ENCODE data around the gene VBP1.

The VBP1 gene

GRCh38 chrX:155237719-155238118 lies 21.5 kb downstream of the VBP1 start:
- H3K4me3 ChIP-seq (ENCODE audit: low read depth, low read length) = no peak overlapping the region
- TF ChIP-seq CTCF (IDR thresholded peaks at IDR 0.05; ENCODE audit: low read depth, low read length) = no peak

GRCh38 chrX:155242300-155242699 lies 26.0 kb downstream of the VBP1 start:
- no peak overlapping the region for H3K4me3 ChIP-seq (ENCODE audit: low read depth, low read length)
- TF ChIP-seq CTCF (IDR thresholded peaks at IDR 0.05; ENCODE audit: low read depth, low read length) = no peak

GRCh38 chrX:155246748-155247147 lies 30.5 kb downstream of the VBP1 start:
- H3K4me3 ChIP-seq (ENCODE audit: low read depth, low read length) = no peak overlapping the region
- no peak for TF ChIP-seq CTCF (IDR thresholded peaks at IDR 0.05; ENCODE audit: low read depth, low read length)

GRCh38 chrX:155247497-155247896 lies 31.2 kb downstream of the VBP1 start:
- TF ChIP-seq CTCF (IDR thresholded peaks at IDR 0.05; ENCODE audit: low read depth, low read length) = no peak
- no peak overlapping the region for H3K4me3 ChIP-seq (ENCODE audit: low read depth, low read length)

GRCh38 chrX:155251391-155251790 lies 35.1 kb downstream of the VBP1 start:
- no peak overlapping the region for H3K4me3 ChIP-seq (ENCODE audit: low read depth, low read length)
- TF ChIP-seq CTCF (IDR thresholded peaks at IDR 0.05; ENCODE audit: low read depth, low read length) = no peak

GRCh38 chrX:155259752-155260151 lies 43.5 kb downstream of the VBP1 start:
- TF ChIP-seq CTCF (IDR thresholded peaks at IDR 0.05; ENCODE audit: low read depth, low read length) = no peak
- H3K4me3 ChIP-seq (ENCODE audit: low read depth, low read length) = no peak overlapping the region

GRCh38 chrX:155262970-155263754 lies 46.9 kb downstream of the VBP1 start:
- H3K4me3 ChIP-seq (ENCODE audit: low read depth, low read length) = no peak overlapping the region
- TF ChIP-seq CTCF (IDR thresholded peaks at IDR 0.05; ENCODE audit: low read depth, low read length) = no peak

Data from WI38 (cell line).